HG03575 (cell line): ENCODE measurements around the gene UBE2J2.

Experiments used
- ATAC-seq: cut with Tn5 transposase; IDR thresholded peaks from one replicate; pipeline ENCODE4 v1.9.1; 2021; ENCODE audit not compliant: unreplicated experiment, insufficient number of reproducible peaks, low FRiP score; ENCODE audit errors: extremely low read depth

Gene UBE2J2

GRCh38 chr1:1207571-1207892 is 66.1 kb downstream of the UBE2J2 start:
- ATAC-seq: no peak

GRCh38 chr1:1206966-1207531 is 66.6 kb downstream of the UBE2J2 start:
- ATAC-seq: no peak

- ATAC-seq: no peak
These were observed 67.2 kb downstream of the UBE2J2 start, which contains the start of gene TNFRSF18 for GRCh38 chr1:1206376-1206965. TNFRSF18 (minus strand) TSS chr1:1206592; CDS start chr1:1206571, 21 bp downstream.

- ATAC-seq: no peak
These were observed 67.8 kb downstream of the UBE2J2 start for GRCh38 chr1:1205769-1206375.

- no peak for ATAC-seq
These were observed 68.5 kb downstream of the UBE2J2 start for GRCh38 chr1:1204998-1205768.

GRCh38 chr1:1204425-1204920 is 69.2 kb downstream of the UBE2J2 start:
- ATAC-seq: no peak
